ENCODE measurements around the gene STPG4.
"Not testable (repeated sequence)": the region's sequence is repeated elsewhere in the genome, so short reads cannot be mapped to it uniquely, and the experiment has no call there.

Gene STPG4

GRCh38 chr2:47155091-47155876 lies at the start of gene STPG4:
STPG4 (minus strand) TSS chr2:47155308; CDS start chr2:47155251, 57 bp downstream.
- DNase-seq, result no peak

GRCh38 chr2:47204691-47205090 lies 49.6 kb upstream of the STPG4 start:
- no peak for DNase-seq

GRCh38 chr2:47203995-47204394 lies 48.9 kb upstream of the STPG4 start:
- DNase-seq, result no peak

GRCh38 chr2:47201224-47201623 lies 46.1 kb upstream of the STPG4 start:
- DNase-seq, result no peak

- DNase-seq, result no peak
Observed at GRCh38 chr2:47198985-47199451, 43.9 kb upstream of the STPG4 start.

GRCh38 chr2:47196499-47196898 lies 41.4 kb upstream of the STPG4 start:
- no peak for DNase-seq

GRCh38 chr2:47196046-47196445 lies 40.9 kb upstream of the STPG4 start:
- no peak for DNase-seq

- no peak for DNase-seq
Observed at GRCh38 chr2:47195148-47195547, 40.0 kb upstream of the STPG4 start.

GRCh38 chr2:47194410-47194809 lies 39.3 kb upstream of the STPG4 start:
- no peak for DNase-seq

- DNase-seq, result no peak
Observed at GRCh38 chr2:47193607-47194006, 38.5 kb upstream of the STPG4 start.

GRCh38 chr2:47190188-47190881 lies 35.2 kb upstream of the STPG4 start:
- no peak for DNase-seq

GRCh38 chr2:47189635-47190034 lies 34.5 kb upstream of the STPG4 start:
- no peak for DNase-seq

- no peak for DNase-seq
Observed at GRCh38 chr2:47187069-47187468, 32.0 kb upstream of the STPG4 start.

- no peak for DNase-seq
Observed at GRCh38 chr2:47186351-47186750, 31.2 kb upstream of the STPG4 start.

GRCh38 chr2:47185098-47185497 lies 30.0 kb upstream of the STPG4 start:
- DNase-seq, result not testable (repeated sequence)

GRCh38 chr2:47181176-47181575 lies 26.1 kb upstream of the STPG4 start:
- no peak for DNase-seq

GRCh38 chr2:47180531-47180930 lies 25.4 kb upstream of the STPG4 start:
- DNase-seq, result no peak

- no peak for DNase-seq
Observed at GRCh38 chr2:47179388-47179787, 24.3 kb upstream of the STPG4 start.

- DNase-seq, result no peak
Observed at GRCh38 chr2:47178341-47178740, 23.2 kb upstream of the STPG4 start.

- no peak for DNase-seq
Observed at GRCh38 chr2:47177043-47177565, 22.0 kb upstream of the STPG4 start.

GRCh38 chr2:47174733-47175361 lies 19.7 kb upstream of the STPG4 start:
- peak; percentile 28 to 50 for DNase-seq

GRCh38 chr2:47173986-47174732 lies 19.1 kb upstream of the STPG4 start:
- DNase-seq, result no peak

Data from activated CD4-positive, alpha-beta T cell treated with anti-CD3 and anti-CD28 coated beads, Interleukin-2, amount 50 U/mL, for 48 hours (primary cell).